Measurements from ENCODE around the gene CTSA.

- no peak for TF ChIP-seq CTCF (IDR thresholded peaks at IDR 0.05)
- no peak for TF ChIP-seq POLR2A (IDR thresholded peaks at IDR 0.05)
Observed at GRCh38 chr20:45918779-45919537, 27.8 kb downstream of the CTSA start.

Data from thyroid gland (tissue), 4 donors.